Measurements from ENCODE around the gene NEDD4. TPM values are rescaled to one million over a fixed set of nuclear protein-coding genes. Genes with fewer than 3 reads are reported as not detected.

Gene NEDD4
- total RNA-seq, 4 donors from 2014 or later: 3.6 to 15.0 (median 14.4) TPM

DNA sequence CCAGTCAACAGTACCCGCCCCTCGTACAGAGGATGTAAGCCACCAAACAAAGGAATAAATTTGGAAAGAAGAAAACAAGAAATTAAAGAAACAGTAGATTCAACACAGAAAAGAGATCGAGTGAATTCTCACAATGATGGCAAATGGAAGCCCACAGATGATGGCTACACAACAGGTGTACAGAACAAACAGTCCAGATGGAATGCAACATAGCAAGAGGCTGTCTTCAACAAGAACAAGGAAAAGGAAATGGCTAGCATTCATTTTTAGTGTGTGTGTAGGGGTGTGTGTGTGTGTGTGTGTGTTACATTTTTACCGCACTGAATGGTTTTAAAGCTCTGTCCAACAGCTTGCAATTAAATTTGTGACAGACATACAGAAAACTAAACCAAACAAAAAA, 12.9 kb downstream of the NEDD4 start:
- WGBS, 2 donors (ENCODE audit: low coverage in 1 of 2): 91 to 95% methylated on average over 4 of the region's 4 CpGs
- Histone ChIP-seq H3K9me3 (no peaks in the 10 kb centered on the region), H3K27me3 (no peaks in the 10 kb centered on the region), H3K27ac (no peak overlapping the region), H3K36me3 (no peaks in the 10 kb centered on the region), H3K4me1 (no peaks in the 10 kb centered on the region), H3K4me3 (no peak overlapping the region)
- intact Hi-C loops (cut with DNase I; ENCODE audit: low total_unique reads): no loop called here
- in situ Hi-C loops (cut with MboI; ENCODE audit: low pct_ligation_motif_present in 1 of 4, low pct_unique_long_range_greater_than_20kb in 1 of 4, low sequenced_read_pairs in 3 of 4): no loop called here
- no peak for DNase-seq
- TF ChIP-seq CTCF (IDR thresholded peaks at IDR 0.05): no peak
- no peak for TF ChIP-seq POLR2A (IDR thresholded peaks at IDR 0.05)
- TF ChIP-seq POLR2AphosphoS5 (IDR thresholded peaks at IDR 0.05): no peak
- no peak for TF ChIP-seq EP300 (IDR thresholded peaks at IDR 0.05; ENCODE audit: low read depth)

- intact Hi-C loops (cut with DNase I; ENCODE audit: low total_unique reads): no loop called here
- Histone ChIP-seq H3K4me3 (no peak overlapping the region), H3K36me3 (no peaks in the 10 kb centered on the region), H3K27me3 (no peaks in the 10 kb centered on the region), H3K27ac (no peak overlapping the region), H3K4me1 (no peaks in the 10 kb centered on the region), H3K9me3 (no peaks in the 10 kb centered on the region)
- no peak for TF ChIP-seq POLR2A (IDR thresholded peaks at IDR 0.05)
- TF ChIP-seq POLR2AphosphoS5 (IDR thresholded peaks at IDR 0.05): no peak
- TF ChIP-seq EP300 (IDR thresholded peaks at IDR 0.05; ENCODE audit: low read depth): no peak
- TF ChIP-seq CTCF (IDR thresholded peaks at IDR 0.05): no peak
- in situ Hi-C loops (cut with MboI; ENCODE audit: low pct_ligation_motif_present in 1 of 4, low pct_unique_long_range_greater_than_20kb in 1 of 4, low sequenced_read_pairs in 3 of 4): no loop called here
- DNase-seq: no peak
- 88 to 100% methylated on average over 1 of the region's 1 CpG for WGBS, 2 donors (ENCODE audit: low coverage in 1 of 2)
Measured at GRCh38 chr15:55977231-55977630, 16.2 kb downstream of the NEDD4 start.

DNA sequence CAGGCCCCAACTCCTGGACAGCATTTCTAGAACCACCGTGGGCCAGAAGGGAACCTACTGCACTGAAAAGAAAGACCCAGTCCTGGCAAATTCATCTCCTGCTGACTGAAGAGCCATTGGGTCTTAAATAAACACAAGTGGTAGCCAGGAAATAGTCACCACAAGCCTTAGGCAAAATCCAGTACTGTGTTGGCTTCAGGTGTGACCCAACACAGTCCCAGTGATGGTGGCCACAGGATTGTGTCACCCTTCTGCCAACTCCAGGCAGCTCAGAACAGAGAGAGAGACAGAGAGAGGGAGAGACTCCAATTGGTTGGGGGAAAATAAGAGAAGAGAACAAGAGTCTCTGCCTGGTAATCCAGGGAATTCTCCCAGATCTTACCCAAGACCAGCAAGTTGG, 23.1 kb downstream of the NEDD4 start:
- Histone ChIP-seq H3K4me1 (no peaks in the 10 kb centered on the region), H3K4me3 (no peak overlapping the region), H3K27ac (no peak overlapping the region), H3K27me3 (no peaks in the 10 kb centered on the region), H3K9me3 (no peaks in the 10 kb centered on the region), H3K36me3 (no peaks in the 10 kb centered on the region)
- WGBS, 2 donors (ENCODE audit: low coverage in 1 of 2): 83% methylated on average over 1 of the region's 1 CpG; no CpG with 5 or more reads in 1 of the 2 donors
- no peak for DNase-seq
- in situ Hi-C loops (cut with MboI; ENCODE audit: low pct_ligation_motif_present in 1 of 4, low pct_unique_long_range_greater_than_20kb in 1 of 4, low sequenced_read_pairs in 3 of 4): no loop called here
- no peak for TF ChIP-seq POLR2AphosphoS5 (IDR thresholded peaks at IDR 0.05)
- no peak for TF ChIP-seq POLR2A (IDR thresholded peaks at IDR 0.05)
- no peak for TF ChIP-seq EP300 (IDR thresholded peaks at IDR 0.05; ENCODE audit: low read depth)
- TF ChIP-seq CTCF (IDR thresholded peaks at IDR 0.05): no peak
- intact Hi-C loops (cut with DNase I; ENCODE audit: low total_unique reads): no loop called here

GRCh38 chr15:55969582-55969981, 23.8 kb downstream of the NEDD4 start:
- H3K9me3 ChIP-seq: no peaks in the 10 kb centered on the region
- no peaks in the 10 kb centered on the region for H3K4me1 ChIP-seq
- H3K27me3 ChIP-seq: no peaks in the 10 kb centered on the region
- no peak overlapping the region for H3K4me3 ChIP-seq
- no peak for DNase-seq
- TF ChIP-seq EP300 (IDR thresholded peaks at IDR 0.05; ENCODE audit: low read depth): no peak
- TF ChIP-seq CTCF (IDR thresholded peaks at IDR 0.05): no peak
- TF ChIP-seq POLR2AphosphoS5 (IDR thresholded peaks at IDR 0.05): no peak
- no peak for TF ChIP-seq POLR2A (IDR thresholded peaks at IDR 0.05)
- WGBS, 2 donors (ENCODE audit: low coverage in 1 of 2): 63% methylated on average over 3 of the region's 3 CpGs; no CpG with 5 or more reads in 1 of the 2 donors
- intact Hi-C loops (cut with DNase I; ENCODE audit: low total_unique reads): no loop called here
- in situ Hi-C loops (cut with MboI; ENCODE audit: low pct_ligation_motif_present in 1 of 4, low pct_unique_long_range_greater_than_20kb in 1 of 4, low sequenced_read_pairs in 3 of 4): no loop called here
- H3K27ac ChIP-seq: no peak overlapping the region
- H3K36me3 ChIP-seq: no peaks in the 10 kb centered on the region
